ENCODE data around the gene GABRA4. TPM values are rescaled to one million over a fixed set of nuclear protein-coding genes. Genes with fewer than 3 reads are reported as not detected.

Gene GABRA4
- polyA plus RNA-seq, 1 experiment: 3.1 TPM

DNA sequence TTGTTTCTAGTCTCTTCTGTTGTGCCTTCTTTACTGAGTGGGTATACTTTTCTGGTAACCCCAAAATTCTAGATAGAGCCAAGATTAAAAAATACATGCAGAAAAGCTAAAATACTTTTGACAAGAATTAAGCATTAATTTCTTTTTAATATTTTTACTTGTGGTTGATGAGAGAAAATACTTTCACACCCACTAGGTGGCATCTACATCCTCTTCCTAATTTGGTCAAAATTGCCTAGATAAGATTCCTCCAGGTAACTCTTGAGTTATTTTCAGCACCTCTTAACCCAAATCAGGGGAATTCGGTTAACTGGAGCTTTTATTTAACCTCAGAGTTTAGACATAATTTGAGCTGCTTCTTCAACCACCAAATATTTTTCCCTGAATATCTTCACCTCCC is 55.9 kb downstream of the GABRA4 start:
- POLR2A ChIA-PET: no interaction called here
- no peak for DNase-seq (ENCODE audit: low read depth, low spot score)
- Histone ChIP-seq H3K9me3 (ENCODE audit: control insufficient read depth, insufficient read depth, low read length) (no peaks in the 10 kb centered on the region), H3K4me3 (ENCODE audit: low read depth, low read length) (no peak overlapping the region), H3K27ac (ENCODE audit: low read depth, low read length) (no peak overlapping the region), H3K27me3 (ENCODE audit: control insufficient read depth, insufficient read depth, low read length) (no peaks in the 10 kb centered on the region)
- TF ChIP-seq, protein P1, sequence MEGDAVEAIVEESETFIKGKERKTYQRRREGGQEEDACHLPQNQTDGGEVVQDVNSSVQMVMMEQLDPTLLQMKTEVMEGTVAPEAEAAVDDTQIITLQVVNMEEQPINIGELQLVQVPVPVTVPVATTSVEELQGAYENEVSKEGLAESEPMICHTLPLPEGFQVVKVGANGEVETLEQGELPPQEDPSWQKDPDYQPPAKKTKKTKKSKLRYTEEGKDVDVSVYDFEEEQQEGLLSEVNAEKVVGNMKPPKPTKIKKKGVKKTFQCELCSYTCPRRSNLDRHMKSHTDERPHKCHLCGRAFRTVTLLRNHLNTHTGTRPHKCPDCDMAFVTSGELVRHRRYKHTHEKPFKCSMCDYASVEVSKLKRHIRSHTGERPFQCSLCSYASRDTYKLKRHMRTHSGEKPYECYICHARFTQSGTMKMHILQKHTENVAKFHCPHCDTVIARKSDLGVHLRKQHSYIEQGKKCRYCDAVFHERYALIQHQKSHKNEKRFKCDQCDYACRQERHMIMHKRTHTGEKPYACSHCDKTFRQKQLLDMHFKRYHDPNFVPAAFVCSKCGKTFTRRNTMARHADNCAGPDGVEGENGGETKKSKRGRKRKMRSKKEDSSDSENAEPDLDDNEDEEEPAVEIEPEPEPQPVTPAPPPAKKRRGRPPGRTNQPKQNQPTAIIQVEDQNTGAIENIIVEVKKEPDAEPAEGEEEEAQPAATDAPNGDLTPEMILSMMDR (IDR thresholded peaks at IDR 0.05; ENCODE audit: low read depth, low read length): peak; percentile 43
- CTCF ChIA-PET: interaction anchor here (0.6 to 3.2 kb wide), 13 partner anchors 9 to 447 kb away, joined by 3 to 25 read pairs (median 3); no protein-coding TSS in a partner anchor

DNA sequence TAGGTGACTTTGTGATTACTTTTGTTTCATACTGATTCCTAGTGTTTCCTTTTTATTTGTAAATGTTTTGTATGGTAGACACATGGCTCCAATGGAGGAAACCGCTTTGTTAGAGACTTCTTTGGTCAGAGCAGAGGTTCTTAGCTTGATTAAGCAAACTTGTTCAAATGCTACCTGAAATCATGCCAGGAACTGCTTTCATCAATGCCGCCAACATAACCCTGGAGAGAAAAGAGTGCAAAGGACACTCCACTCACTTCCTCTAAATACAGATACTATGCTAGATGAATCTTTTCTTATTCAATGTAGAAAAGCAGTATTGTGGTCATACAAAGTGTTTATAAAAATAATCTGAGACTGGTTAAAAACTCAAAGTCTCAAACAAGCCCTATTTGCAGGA is 58.7 kb downstream of the GABRA4 start:
- no peak overlapping the region for H3K27ac ChIP-seq (ENCODE audit: low read depth, low read length)
- POLR2A ChIA-PET: no interaction called here
- H3K9me3 ChIP-seq (ENCODE audit: control insufficient read depth, insufficient read depth, low read length): no peaks in the 10 kb centered on the region
- H3K4me3 ChIP-seq (ENCODE audit: low read depth, low read length): no peak overlapping the region
- DNase-seq (ENCODE audit: low read depth, low spot score): no peak
- TF ChIP-seq, protein P1 (IDR thresholded peaks at IDR 0.05; ENCODE audit: low read depth, low read length): no peak
- H3K27me3 ChIP-seq (ENCODE audit: control insufficient read depth, insufficient read depth, low read length): no peaks in the 10 kb centered on the region
- CTCF ChIA-PET: interaction anchor here (1.2 to 5.0 kb wide), 5 partner anchors 16 to 448 kb away, joined by 4 to 52 read pairs (median 34); no protein-coding TSS in a partner anchor

DNA sequence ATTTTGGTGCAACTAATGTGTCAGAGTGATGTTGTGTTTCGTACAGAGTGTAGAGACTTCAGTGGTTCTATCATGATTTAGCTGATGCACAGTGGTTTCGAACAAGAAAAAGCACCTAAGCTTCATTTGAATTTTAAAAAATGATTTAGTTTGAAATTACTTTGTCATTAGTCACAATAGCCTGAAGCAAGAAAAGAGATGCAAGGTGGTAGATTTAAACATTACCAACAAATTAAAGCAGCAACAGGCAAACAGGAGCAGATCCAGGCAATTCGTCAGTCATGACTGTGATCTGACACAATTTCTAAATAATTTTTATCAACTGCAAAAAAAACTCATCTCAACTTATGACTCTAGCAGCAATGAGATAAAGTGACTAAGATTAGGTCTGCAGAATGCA is 59.7 kb downstream of the GABRA4 start:
- Histone ChIP-seq H3K27me3 (ENCODE audit: control insufficient read depth, insufficient read depth, low read length) (no peaks in the 10 kb centered on the region), H3K4me3 (ENCODE audit: low read depth, low read length) (no peak overlapping the region), H3K27ac (ENCODE audit: low read depth, low read length) (no peak overlapping the region), H3K9me3 (ENCODE audit: control insufficient read depth, insufficient read depth, low read length) (no peaks in the 10 kb centered on the region)
- TF ChIP-seq, protein P1 (IDR thresholded peaks at IDR 0.05; ENCODE audit: low read depth, low read length): no peak
- ChIA-PET CTCF (interaction anchor here (0.9 to 5.0 kb wide), 6 partner anchors 16 to 449 kb away, joined by 3 to 52 read pairs (median 28); no protein-coding TSS in a partner anchor), POLR2A (interaction anchor here (0.6 kb wide), 1 partner anchor 65 kb away, joined by 3 read pairs; no protein-coding TSS in a partner anchor)
- DNase-seq (ENCODE audit: low read depth, low spot score): no peak

DNA sequence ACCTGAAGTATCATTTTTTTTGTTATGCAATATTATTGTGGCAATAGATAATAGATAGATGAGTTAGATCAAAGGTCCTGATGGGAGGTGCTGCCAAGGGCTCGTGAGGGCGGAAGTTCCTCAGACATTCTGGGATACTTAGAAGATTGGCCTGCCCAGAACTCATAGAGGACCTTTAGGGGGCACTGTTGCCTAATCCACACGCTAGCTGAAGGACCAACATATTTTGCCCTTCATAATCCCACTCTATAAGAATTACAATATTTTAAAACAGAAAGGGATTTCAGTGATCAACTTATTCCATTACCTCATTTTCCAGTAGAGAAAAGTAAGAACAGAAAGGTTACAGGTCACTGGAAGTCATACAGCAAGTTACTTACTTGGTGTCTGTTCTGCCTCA is 61.4 kb downstream of the GABRA4 start:
- POLR2A ChIA-PET: interaction anchor here (0.8 kb wide), 1 partner anchor 67 kb away, joined by 3 read pairs; no protein-coding TSS in a partner anchor
- CTCF ChIA-PET: interaction anchor here (0.6 to 5.0 kb wide), 22 partner anchors 9 to 771 kb away, joined by 3 to 52 read pairs (median 4); no protein-coding TSS in a partner anchor
- TF ChIP-seq, protein P1 (IDR thresholded peaks at IDR 0.05; ENCODE audit: low read depth, low read length): peak; percentile 86
- H3K27me3 ChIP-seq (ENCODE audit: control insufficient read depth, insufficient read depth, low read length): no peaks in the 10 kb centered on the region
- no peak for DNase-seq (ENCODE audit: low read depth, low spot score)
- no peak overlapping the region for H3K27ac ChIP-seq (ENCODE audit: low read depth, low read length)
- no peaks in the 10 kb centered on the region for H3K9me3 ChIP-seq (ENCODE audit: control insufficient read depth, insufficient read depth, low read length)
- no peak overlapping the region for H3K4me3 ChIP-seq (ENCODE audit: low read depth, low read length)

DNA sequence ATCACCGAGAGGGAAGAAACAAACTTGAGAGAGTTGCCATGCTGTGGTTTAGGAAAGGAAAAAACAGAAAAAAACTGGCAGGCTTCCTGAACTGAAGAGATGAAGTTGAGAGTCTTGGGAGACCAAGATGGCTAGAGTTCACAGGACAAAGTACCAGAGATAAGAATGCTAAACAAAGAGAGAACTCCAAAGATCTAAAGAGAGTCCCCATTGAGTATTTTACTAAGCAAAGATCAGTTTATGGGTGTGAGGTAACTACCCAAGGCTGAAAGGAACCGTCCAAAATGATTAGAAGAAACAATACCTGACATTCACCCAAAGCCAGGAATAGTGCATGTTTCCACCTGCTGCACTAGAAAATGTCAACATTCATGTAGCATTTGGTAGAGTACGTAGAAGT is 62.5 kb downstream of the GABRA4 start:
- no peak overlapping the region for H3K4me3 ChIP-seq (ENCODE audit: low read depth, low read length)
- ChIA-PET CTCF (interaction anchor here (3.7 to 5.0 kb wide), 4 partner anchors 20 to 452 kb away, joined by 21 to 52 read pairs (median 36); no protein-coding TSS in a partner anchor), POLR2A (no interaction called here)
- no peaks in the 10 kb centered on the region for H3K27me3 ChIP-seq (ENCODE audit: control insufficient read depth, insufficient read depth, low read length)
- TF ChIP-seq, protein P1 (IDR thresholded peaks at IDR 0.05; ENCODE audit: low read depth, low read length): no peak
- no peak for DNase-seq (ENCODE audit: low read depth, low spot score)
- no peaks in the 10 kb centered on the region for H3K9me3 ChIP-seq (ENCODE audit: control insufficient read depth, insufficient read depth, low read length)
- H3K27ac ChIP-seq (ENCODE audit: low read depth, low read length): no peak overlapping the region

Measured in AG04450 (cell line).